Kidney tubule cell (primary cell): ENCODE measurements around the gene DHCR24.
"Not testable (repeated sequence)": the region's sequence is repeated elsewhere in the genome, so short reads cannot be mapped to it uniquely, and the experiment has no call there.

Experiments
- DNase-seq: peaks from one replicate; pipeline ENCODE4 v3.0.0-alpha.2; 2018; ENCODE audit warnings: low spot score

Gene DHCR24

DNA sequence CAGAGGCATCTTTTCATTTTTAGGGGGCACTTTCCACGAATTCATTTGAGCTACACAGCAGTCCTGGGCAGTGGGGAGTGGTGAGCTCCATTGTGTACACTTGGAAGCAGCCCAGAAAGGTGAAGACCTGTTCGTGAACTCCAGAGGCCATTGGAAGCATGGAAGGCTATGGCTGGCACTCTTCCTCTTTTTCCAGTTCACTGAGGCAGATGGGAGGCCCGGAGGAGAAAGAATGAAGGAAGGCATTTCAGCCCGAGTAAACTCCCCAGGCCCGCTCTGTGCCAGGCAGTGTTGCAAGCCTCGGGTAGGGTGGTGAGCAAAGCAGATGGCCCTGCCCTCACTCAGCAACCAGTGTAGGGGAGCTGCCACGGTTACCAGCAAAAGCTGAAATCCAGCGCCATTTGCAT lies 673 bp upstream of the DHCR24 start:
- peak; percentile 48 for DNase-seq

DNA sequence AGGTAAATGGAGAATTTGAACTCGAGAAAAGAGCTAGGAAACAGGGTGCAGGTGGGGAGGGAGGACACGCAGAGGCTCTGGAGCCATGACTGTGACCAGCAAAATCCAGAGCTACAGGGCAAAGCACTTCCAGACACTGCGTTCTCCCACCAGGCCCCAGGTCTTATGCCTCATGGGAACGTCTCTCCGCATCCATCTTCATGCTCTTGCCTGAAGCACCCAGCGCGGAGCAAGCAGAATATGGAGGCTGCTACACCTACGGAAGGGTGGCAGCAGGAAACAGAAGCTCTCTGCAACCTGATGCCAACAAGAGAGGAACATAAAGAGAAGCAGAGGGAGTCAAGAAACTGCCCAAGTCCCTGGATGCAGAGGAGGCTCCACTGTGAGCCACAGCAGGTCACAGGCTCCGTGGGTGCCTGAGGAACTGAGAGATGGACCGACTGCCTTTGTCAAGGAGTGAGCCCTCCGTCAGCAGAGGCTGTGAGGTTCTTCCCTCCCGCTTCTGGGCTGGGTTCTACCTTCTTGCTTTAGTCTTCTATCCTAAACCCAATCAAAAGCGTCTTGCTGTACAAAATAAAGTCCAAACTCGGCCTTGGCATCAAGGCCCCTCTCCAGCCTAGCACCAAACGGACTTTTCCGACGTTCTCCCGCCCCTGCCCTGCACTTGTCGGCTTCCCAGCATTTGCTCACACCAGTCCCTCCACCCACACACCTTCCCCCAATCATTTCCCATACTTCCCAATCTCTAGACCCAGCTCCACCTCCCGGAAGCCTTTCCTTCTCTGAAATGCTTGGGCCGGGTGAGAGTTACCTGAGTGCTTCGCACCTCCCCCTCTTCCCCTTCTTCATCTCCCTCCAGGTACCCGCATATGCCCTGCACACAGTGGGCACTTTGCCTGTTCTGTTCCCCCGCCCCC lies 930 bp downstream of the DHCR24 start:
- peak; percentile 76 for DNase-seq

DNA sequence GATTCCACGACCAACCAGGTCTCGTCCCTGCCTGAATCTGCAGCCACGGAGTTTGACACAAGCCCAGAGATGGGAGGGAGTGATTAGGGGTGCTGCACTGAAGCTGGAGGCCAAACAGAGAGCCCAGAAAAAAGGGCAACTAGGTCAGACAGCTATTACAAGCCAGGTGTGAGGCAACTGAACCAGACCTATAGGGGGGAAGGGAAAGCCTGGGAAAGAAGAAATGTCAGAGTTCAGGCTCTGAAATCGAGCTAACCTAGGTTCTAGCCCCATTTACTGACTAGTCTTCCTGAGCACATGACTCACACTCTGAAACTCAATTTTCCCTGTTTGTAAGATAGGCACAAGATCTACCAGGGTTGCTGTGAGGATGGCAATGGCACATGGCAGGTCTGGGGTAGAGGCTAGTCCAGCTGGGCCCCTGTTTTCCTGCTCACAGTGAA lies 1.7 kb downstream of the DHCR24 start:
- DNase-seq, result peak; percentile 39

DNA sequence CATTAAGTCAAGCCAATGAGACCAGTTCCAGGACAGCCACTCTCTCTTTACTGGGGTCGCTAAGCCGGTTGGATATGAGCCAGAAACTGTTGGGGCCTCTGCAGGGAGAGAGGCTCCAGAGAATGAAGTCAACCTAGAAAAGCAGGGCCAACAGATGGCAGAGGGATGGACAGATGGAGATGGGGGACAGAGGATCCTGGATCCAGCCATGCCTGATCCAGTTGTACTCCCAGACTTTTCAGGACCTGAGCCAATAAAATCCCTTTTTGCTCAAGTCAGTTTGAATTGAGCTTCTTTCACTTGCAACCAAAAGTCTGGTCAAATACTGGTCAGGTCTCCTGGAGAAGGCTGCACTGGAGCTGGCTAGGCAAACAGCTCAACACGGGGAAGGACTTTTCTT lies 2.2 kb downstream of the DHCR24 start:
- no peak for DNase-seq

DNA sequence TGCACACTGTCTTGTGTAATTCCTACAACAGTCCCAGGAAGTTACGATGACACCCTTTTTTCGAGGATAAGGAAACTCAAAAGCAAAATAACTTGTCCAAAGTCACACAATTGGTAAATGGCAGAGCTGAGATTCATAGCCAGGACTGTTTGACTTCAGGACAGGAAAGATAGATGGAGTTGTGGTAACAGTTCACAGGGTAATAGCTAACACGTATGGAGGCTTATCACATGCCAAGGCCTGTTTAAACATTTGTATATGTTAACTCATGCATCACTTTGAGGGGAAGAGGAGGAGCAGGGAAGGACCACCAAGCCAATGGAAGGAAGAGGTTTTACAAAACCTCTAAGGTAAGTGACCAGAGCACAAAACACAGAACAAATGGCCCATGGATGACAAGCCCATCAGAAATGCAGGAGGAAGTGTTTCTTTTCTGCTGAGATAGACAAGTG lies 2.8 kb downstream of the DHCR24 start:
- peak; percentile 89 for DNase-seq

DNA sequence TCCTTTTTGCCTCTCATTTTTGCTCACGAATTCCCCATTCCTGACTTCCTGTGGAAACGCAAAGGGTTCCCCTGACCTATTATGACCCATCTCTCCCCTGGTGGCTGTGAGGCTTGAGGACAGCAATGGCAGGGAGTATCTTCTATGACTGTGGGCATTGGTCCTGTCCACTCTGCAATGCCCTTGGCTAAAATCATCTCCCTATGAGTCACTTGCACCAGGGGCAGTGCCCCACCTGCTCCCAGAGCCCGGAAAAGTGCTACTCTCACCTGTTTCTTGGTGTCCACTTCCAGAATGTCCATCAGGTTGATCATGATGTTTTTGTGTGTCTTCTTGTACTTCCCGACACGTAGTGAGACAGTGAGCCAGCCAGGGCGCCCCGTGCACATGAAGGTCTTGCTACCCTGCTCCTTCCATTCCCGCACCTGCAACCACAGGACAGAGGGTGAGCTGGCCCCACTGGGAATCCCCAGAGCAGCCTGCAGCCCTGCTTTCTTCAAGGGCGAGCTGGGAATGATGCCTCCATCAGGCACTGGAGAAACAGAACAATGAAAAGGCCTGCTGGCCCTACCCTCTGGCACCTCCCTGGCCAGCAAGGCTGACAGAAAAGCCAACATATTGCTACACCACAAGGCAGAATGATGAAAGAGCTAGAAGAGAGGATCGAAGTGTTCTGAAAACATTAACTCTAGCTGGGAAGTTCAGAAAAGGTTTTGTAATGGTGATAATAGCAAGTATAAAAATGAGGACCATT lies 3.5 kb downstream of the DHCR24 start:
- DNase-seq, result no peak

DNA sequence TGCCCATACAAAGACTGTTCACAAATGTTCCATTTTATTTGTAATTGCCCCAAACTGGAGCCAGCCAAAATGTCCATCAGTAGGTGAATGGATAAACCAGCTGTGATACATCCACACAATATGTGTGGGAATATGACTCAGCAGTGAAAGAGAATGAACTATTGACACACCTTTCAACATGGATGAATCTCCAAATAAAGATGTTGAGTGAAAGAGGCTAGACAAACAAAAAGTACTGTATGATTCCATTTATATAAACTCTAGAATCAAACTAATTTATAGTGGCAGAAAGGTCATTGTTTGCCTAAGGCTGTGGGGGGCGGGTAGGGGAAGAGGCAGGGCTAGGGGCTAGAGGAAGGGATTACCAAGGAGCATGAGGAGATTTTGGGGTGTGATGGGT lies 4.5 kb downstream of the DHCR24 start:
- DNase-seq, result peak; percentile 65

DNA sequence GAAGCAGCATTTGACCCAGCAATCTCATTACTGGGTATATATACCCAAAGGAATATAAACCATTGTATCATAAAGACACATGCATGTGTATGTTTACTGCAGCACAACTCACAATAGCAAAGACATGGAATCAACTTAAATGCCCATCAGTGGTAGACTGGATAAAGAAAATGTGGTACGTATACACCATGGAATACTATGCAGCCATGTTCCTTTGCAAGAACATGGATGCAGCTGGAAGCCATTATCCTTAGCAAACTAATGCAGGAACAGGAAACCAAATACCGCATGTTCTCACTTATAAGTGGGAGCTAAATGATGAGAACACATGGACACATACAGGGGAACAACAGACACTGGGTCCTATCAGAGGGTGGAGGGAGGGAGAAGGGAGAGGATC lies 5.4 kb downstream of the DHCR24 start:
- DNase-seq, result not testable (repeated sequence)

DNA sequence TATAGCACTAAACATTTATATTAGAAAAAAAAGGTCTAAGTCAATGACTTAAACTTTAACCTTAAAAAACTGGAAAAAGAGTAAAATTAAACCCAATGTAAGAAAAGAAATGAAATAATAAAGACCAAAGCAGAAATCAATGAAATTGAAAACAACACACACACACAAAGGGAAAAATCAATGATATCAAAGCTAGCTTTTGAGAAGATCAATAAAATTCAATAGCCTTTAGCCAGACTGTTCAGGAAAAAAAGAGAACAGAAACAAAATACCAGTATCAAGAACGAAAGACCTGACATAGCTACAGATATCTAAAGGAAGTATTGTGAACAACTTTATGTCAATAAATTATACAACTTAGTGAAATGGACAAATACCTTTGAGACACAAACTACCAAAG lies 7.1 kb downstream of the DHCR24 start:
- no peak for DNase-seq

DNA sequence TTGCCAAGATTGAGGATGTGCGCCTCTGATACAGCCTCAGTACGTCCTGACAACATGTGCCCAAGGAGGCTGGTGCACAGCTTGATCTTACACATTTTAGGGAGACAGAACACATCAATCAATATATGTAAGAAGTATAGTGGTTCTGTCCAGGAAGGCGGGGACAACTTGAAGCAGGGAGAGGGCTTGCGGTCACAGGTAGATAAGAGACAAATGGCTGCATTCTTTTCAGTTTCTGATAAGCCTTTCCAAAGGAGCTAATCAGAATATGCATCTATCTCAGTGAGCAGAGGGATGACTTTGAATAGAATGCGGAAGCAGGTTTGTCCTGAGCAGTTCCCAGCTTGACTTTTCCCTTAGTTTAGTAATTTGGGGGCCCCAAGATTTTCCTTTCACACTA lies 10.2 kb downstream of the DHCR24 start:
- DNase-seq, result no peak

DNA sequence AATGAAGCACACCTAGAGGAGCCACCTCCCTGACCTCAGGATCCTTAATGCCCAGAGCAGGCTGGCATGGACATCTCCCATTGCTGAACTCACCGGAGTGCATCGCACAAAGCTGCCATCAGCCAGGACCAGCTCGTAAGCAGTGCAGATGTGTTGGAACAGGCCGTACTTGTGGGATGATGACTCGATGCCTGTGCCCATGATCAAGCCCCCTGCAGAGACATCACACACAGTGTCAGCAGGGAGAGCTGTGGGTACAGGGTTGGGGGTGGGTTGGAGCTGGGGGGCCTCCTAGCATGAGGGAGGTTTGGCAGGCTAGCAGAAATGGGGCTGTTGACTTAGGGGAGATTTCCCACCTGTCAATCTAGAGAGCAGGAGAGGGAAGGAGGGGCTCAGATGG lies 12.0 kb downstream of the DHCR24 start:
- peak; percentile 54 for DNase-seq

DNA sequence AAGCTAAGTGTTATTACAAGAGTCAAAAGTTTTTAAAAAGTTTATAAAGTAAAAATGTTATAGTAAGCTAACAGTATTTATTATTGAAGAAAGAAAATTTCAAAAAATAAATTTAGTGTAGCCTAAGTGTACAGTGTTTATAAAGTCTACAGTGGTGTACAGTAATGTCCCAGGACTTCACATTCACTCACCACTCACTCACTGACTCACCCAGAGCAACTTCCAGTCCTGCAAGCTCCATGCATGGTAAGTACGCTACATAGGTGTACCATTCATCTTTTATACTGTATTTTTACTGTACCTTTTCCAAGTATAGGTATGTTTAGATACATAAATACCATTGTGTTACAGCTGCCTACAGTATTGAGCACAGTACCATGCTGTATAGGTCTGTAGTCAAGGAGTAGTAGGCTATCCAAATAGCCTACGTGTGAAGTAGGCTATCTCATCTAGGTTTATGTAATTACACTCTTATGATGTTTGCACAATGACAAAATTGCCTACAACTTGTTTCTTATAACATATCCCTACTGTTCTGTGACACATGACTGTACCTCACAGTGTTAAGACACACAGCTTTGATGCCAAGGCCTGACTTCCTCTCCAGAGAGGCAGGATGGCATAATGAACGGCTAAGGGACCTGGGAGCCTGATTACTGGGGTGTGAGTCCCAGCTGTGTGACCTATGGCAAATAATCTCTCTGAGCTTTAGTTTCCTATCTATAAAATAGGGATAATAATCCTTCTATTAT lies 12.7 kb downstream of the DHCR24 start:
- no peak for DNase-seq

DNA sequence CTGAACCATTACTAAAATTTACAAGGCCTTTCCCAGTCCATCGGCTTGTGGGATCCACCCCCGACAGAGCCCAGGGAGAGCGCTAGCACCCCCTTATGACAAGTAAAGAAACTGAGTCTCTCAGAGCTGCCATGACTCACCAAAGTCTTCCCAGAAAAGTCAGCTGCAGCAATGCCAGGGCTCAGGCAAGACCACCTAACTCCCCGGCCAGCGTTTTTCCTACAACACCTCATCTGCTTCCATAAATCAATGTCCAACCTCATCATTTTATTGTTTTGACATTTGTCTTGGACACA lies 15.0 kb downstream of the DHCR24 start:
- DNase-seq, result no peak

DNA sequence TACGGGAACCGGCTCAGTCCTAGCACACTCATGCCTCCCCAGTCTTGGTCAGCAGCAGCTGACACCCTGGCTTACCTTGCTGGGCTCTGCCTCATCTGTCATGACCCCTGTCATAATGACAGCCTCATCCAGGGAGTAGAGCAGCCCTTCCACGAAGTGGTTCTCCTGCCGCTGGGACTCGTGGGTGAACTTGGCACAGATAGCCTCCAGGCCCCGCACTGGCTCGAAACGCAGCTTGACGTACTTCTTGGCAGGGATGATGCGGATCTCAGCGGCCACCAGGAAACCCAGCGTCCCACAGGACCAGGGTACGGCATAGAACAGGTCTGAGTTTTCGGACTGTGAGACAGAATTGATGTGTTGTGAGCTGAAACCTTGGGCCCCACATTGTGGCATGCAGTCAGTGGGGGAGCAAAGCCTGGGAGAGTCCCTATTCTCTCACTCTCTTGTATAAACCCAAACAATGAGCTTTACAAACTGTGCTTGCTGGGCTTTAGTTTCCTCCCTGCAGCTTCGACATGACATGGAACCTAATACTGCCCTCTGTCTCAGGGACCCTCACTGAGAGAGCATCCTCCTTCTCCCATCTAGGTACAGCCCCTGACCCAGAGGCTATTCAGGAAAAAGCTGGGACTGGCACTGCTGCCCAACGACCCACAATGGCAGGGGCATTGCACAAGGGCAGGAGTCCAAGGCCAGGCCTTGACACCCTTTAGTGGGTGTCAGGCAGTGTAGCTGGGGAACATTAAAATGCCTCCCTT lies 15.5 kb downstream of the DHCR24 start:
- DNase-seq, result no peak

DNA sequence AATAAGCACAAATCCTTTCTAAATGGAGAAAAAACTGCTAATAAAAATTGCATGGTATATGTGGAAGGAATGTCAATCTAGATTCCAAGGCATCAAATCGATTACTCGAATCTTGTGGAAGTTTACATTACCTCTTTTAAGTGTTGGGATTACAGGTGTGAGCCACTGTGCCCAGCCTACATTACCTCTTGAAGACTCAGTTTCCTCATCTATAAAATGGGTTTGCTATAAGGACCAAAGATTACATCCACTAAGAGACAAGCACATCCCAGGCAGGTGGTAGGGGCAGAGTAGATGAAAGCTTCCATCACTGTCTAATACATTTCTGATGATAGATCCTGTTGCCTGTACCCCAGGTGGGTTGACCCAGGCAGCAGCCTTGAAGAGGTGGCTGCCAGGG lies 16.1 kb downstream of the DHCR24 start:
- DNase-seq, result no peak

DNA sequence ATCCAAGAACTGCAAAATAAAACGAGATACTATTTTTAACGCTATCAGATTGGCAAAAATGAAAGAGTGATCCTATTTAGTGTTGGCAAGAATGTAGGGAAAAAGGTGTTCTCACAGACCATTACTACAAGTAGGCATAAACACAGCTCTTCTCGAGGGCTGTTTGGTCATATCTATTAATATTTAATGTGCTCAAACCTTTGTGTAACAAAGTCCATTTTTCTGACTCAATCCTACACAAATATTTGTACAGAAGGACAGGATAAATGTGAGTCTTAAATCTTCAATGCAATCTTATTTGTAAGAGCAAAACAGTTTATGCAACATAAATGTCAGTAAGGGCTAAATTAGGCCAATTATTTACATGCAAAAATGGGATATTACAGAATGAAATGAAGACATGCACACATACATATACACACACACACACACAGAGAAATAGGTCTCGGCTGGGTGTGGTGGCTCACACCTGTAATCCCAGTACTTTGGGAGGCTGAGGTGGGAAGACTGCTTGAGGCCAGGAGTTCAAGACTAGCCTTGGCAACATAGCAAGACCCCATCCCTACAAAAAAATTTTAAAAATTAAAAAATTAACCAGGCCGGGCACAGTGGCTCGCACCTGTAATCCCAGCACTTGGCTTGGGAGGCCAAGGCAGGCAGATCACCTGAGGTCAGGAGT lies 17.7 kb downstream of the DHCR24 start:
- DNase-seq, result no peak

DNA sequence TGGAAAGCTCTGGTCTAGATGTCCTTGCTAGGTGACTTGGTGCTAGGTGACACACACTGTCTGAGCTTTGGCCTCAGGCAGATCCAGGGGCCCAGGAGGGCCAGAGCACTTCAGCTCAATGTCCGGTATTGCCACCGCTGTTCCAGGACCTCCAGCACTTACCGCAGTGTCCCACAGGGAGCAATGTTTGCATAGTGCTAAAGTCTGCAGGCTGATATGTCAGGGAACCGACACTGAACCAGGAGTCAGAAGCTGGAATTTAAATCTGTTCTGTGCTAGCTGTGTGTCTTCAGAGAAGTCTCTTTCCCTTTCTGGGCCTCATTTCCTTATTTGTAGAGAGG lies 19.3 kb downstream of the DHCR24 start:
- no peak for DNase-seq

DNA sequence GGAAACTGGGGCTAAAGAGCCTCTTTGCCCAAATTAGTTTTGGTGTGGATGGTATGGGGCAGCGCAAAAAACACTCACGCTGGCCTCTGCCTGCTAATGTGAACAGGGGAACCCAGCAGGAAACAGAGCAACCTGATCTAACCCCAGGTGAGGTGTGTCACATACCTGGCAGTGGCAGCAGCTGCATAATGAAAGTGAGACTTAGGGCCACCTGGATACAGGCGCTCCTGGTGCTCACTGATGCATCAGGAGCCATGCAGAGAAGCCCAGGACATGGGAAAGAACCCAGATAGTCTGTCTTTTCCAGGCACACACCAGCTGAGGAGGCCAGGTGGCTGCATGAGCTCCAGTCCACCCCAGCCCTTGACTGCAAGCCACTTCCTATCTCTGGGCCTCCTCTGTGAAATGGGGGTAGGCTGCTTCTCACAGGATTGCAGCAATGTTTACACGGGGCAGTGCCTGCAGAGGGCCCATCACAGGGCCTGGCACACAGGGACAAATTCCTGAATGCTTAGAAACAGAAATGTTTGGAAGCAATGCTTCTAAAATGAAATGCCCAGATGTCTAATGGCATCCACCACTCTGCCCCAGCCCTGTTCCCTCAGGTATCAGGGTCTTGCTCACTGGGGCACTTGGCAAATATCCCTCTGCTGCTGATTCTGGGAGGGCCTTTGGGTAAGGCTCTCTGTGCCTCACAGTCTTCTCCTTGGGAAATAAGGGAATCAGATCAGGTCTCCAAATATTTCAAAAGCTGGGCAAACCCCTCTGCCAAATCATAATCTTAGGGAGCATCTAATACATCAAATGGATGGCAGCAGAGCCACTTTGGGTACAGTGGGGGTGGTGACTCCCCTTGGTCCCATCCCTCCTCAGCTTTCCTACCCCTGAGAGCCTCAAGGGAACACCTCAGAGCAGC lies 19.9 kb downstream of the DHCR24 start:
- DNase-seq, result peak; percentile 71

DNA sequence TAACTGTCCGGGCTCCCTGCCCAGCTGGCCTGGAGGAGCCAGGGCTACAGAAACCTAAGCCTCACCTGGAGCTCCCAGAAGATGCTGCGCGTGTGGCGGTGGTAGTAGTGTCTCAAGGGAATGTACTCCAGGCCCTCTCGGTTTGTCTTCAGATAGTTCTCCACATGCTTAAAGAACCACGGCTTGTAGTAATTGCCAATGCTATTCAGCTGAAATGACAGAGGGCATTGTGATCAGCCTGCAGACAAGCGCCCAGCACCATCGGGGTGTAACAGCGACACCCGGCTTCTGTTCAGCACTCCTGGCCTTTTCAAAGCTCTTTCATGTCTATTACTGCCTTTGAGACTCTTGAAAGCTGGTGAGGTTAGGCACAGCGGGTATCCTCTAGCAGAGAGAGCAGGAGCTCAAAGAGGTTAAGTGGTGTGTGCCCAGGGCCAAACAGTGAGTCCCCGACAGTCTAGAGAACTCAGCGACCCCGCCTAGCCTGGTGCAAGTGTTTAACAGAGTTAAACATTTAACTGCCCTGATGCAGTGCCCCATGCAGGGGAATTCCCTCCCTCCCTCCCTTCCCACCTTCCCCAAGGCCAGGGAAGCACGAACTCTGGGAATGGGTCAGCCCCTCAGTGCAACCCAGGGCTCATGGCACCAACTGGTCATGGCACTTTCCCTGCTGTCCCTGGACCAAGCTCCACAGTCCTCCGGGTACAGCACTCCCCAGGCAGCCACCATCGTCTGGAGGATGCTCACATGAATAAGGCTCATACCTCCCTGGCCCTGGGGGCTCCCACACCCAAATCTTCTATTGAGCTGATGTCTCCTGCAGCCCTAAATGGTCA lies 21.5 kb downstream of the DHCR24 start:
- DNase-seq, result peak; percentile 69
